Right ventricle myocardium superior (tissue), 1 donor: ENCODE measurements around the gene PTMA. TPM values are rescaled to one million over a fixed set of nuclear protein-coding genes. Genes with fewer than 3 reads are reported as not detected.
A peak's percentile ranks its signal among the peaks of the same experiment; 100 is the strongest.

ENCODE experiments used
- ATAC-seq: fragments of 200-7000 bp; cut with Tn5 transposase; one replicate; pipeline ENCODE4 v1.9.1; 2020; ENCODE audit warnings: mild to moderate bottlenecking; ENCODE audit not compliant: poor library complexity
- DNase-seq: peaks from one replicate; pipeline ENCODE4 v3.0.0-alpha.2; 2020
- intact Hi-C: fragments of 100-400 bp; cut with DNase I; formaldehyde crosslinking; loops from one replicate; pipeline ENCODE4 v1.11.2; 2022
- total RNA-seq: library from RNA; stranded (reverse); fragmentation: NEBNext Ultra II Directional; extraction: Animal tissue kit (Norgen Biotek cat#: 25700); gene quantifications from one replicate; pipeline ENCODE4 v1.2.1, GENCODE V29; 2021
- donor health status: DM: no; HTN: yes; CAD: no; lungs with severe emphysema.

Gene PTMA
- total RNA-seq, 1 donor from 2014 or later, result 195 TPM

DNA sequence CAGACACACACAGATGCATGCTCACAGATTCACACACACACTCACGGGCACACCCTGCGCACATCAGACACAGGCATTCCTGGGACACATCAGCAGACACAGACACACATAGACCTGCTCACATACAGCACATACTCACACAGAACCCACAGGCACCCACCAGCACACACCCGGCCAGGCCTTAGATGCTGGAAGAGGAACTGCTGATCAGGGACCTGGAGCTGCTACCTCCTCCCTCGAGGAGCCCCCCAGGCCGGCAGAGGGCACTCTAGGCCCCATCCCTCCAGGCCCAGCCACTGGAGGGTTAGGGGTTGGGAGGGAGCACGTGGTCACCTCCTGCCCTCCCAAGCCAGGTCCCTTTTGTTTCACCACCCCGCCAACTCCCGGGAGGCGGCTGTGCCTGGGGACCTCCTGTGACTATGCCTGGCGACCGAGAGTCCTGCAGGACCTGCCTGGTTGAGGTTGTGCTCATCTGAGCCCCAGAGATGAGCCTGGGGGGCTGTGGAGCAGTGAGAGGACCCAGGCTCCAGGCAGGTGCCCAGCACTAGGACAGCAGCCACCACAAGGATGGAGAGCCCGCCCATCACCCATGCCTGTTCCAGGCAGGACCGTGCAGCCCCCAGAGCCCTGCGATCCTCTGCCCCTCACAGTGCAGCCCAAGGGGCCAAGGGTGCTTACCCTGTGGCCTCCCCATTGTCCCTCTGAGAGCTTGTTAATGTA, 21.0 kb upstream of the PTMA start:
- intact Hi-C loops, result no loop called here
- ATAC-seq (peak; percentile 56), DNase-seq (peak; percentile 73)

GRCh38 chr2:231687961-231688360, 20.4 kb upstream of the PTMA start:
- intact Hi-C loops, result no loop called here
- ATAC-seq (no peak), DNase-seq (no peak)

DNA sequence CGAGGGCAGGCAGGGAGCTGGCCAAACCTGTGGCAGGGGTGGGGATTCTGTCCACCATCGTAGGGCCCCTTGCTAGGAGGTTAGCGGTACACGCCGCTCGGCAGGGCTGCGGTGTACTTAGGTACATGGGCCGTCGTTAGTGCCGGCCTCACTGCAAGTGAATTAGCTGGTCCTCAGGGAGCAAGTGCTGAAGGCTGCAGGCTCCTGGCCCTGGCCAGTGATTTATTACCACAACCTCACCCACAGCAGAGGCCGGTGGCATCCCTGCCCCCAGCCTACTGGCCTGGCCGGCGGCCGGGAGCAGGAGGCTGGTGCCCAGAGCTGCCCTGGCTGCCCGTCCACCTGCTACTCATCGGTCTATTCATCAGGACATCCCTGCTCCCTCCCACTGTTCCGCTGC, 19.6 kb upstream of the PTMA start:
- ATAC-seq (peak; percentile 21), DNase-seq (no peak)
- intact Hi-C loops, result no loop called here

GRCh38 chr2:231689124-231689893, 19.0 kb upstream of the PTMA start:
- DNase-seq, result no peak
- intact Hi-C loops, result no loop called here
- no peak for ATAC-seq

- ATAC-seq (no peak), DNase-seq (no peak)
- intact Hi-C loops, result no loop called here
Observed at GRCh38 chr2:231691251-231691772, 17.0 kb upstream of the PTMA start.

DNA sequence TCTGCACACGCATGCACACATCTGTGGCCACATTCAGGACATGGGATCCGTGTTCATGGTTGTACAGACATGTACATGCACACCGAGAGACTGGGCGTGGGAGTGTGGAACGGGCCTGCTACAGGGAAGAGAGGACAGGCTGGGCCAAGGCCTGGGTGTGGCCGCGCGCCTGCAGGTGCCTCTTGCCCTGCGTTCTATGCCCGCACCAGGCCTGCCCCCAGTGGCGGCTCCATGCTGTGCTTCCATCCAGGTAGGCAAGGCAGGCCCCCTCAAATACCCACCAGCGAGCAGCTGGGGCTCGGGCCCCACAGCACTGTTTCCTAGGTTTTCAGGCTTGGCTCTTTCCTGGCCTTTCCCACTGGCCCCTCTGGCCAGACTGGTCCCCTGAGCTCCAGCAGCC, 15.5 kb upstream of the PTMA start:
- no peak for DNase-seq
- intact Hi-C loops, result no loop called here
- ATAC-seq, result no peak

DNA sequence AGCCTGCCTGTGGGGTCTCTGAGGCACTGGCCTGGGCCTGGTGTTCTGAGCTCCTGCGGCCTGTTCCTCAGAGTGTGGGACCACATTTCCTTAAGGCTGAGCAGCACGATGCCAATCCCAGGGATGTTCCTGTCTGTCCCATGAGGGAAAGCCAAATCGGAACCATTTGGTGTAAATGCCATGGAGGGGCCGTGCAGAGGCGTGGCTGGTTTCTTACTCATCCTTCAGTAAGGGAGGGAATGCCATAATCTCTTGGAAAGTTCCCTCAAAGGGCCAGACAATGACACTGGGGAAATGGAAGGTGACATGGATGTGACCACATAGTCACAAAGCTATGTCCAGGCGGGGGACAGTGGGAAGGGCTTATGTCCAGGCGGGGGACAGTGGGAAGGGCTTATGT, 14.4 kb upstream of the PTMA start:
- DNase-seq, result no peak
- intact Hi-C loops, result no loop called here

GRCh38 chr2:231696004-231696367, 12.3 kb upstream of the PTMA start:
- intact Hi-C loops, result no loop called here
- ATAC-seq, result peak; percentile 36
- DNase-seq, result no peak

More for the DNA sequence above, 14.4 kb upstream of the PTMA start:
- no peak for ATAC-seq

DNA sequence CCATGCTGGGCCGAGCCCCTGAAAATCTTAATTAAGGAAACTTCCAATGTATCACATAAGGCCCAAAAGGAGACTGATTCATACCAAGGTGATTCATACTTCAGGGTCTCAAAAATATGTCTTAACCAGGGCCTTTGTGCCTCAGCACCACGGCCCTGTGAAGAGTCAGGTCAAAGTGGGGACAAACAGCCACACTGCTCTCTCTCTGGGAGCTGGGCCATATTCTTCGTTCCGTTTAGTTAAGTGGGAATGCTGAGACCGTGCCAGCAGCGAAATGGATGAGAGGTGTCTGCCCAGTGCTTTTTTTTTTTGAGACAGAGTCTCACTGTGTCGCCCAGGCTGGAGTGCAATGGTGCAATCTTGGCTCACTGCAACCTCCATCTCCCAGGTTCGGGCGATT, 9.3 kb upstream of the PTMA start:
- DNase-seq (peak; percentile 76), ATAC-seq (peak; percentile 81)
- intact Hi-C loops, result no loop called here

GRCh38 chr2:231701456-231702373, 6.6 kb upstream of the PTMA start:
- ATAC-seq (peak; percentile 2), DNase-seq (peak; percentile 76)
- intact Hi-C loops, result no loop called here

DNA sequence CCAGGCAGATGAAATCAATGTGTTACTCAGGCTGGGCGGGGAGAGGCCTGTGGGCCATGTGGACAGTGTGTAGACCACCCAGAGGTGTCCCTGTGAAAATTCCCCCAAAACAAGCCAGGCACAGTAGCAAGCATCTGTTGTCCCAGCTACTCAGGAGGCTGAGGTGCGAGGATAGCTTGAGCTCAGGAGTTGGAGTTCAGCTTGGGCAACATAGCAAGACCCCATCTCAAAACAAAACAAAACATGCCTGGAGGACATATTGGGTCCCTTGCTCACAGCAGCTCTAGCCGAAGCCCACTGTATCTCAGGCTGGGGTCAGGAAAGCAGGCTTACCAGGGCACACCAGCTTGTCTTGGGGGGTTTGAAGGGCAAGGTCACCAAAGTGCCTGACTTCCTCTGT, 4.3 kb upstream of the PTMA start:
- DNase-seq (no peak), ATAC-seq (no peak)
- intact Hi-C loops, result no loop called here

- DNase-seq (peak; percentile 98), ATAC-seq (peak; percentile 70)
- intact Hi-C loops, result loop anchor here (5.0 kb wide), 1 partner anchor 40 kb away; no protein-coding TSS in a partner anchor
Observed at GRCh38 chr2:231706731-231707624, 1.3 kb upstream of the PTMA start.

GRCh38 chr2:231707625-231707926, 749 bp upstream of the PTMA start:
- intact Hi-C loops, result loop anchor here (5.0 kb wide), 1 partner anchor 40 kb away; no protein-coding TSS in a partner anchor
- DNase-seq (peak; percentile 85), ATAC-seq (no peak)

GRCh38 chr2:231708773-231709635, 679 bp downstream of the PTMA start:
- intact Hi-C loops, result loop anchor here (5.0 kb wide), 1 partner anchor 42 kb away; no protein-coding TSS in a partner anchor
- peak; percentile 67 for DNase-seq
- peak; percentile 1 for ATAC-seq

GRCh38 chr2:231709636-231709980, 1.3 kb downstream of the PTMA start:
- intact Hi-C loops, result loop anchor here (5.0 kb wide), 1 partner anchor 42 kb away; no protein-coding TSS in a partner anchor

DNA sequence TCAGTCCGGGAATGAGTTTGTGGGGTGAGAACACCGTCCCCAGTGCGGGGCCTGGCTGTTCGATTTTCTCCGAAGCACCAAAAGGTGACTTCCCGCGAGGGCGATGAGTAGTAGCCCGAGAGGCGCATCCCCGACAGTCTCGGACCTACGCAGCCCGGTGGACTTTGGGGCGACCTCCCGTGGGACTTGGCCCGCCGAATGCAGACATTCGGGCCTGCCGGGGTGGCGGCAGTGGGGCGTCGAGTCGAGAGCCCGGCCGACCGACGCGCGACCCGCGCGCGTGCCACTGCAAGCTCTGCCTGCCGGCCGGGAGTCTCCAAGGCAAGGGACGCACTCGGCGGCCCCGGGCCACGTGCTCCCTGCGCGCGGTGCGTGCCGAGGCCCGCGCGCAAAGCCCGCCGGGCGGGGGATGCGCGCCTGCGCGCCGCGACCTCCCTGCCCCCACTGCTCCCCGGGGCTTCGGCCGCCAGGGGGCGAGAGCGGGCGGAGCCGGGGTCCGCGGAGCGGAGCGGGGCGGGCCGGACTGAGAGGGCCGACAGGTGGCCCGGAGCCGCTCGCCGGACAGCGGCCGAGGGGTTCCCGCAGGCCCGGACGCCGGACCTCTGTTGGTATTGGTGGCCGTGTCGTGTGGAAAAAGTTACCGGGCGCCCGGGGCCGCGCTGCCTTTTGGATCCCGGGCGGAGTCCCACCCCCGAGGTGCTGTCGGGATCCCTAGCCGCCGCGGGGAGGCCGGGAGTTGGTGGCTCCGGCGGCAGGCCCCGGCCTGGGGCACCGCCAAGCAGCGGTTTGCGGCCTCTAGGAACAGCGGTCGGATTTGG, 1.9 kb downstream of the PTMA start:
- ATAC-seq (peak; percentile 44), DNase-seq (peak; percentile 90)
- intact Hi-C loops, result loop anchor here (5.0 kb wide), 1 partner anchor 43 kb away; no protein-coding TSS in a partner anchor

More at GRCh38 chr2:231709636-231709980, 1.3 kb downstream of the PTMA start:
- peak; percentile 76 for DNase-seq
- ATAC-seq, result peak; percentile 0
